HT-29 (cell line): ENCODE data around the gene DZIP1L. TPM values are rescaled to one million over a fixed set of nuclear protein-coding genes. Genes with fewer than 3 reads are reported as not detected.
A peak's percentile ranks its signal among the peaks of the same experiment; 100 is the strongest.
"Not testable (repeated sequence)": the region's sequence is repeated elsewhere in the genome, so short reads cannot be mapped to it uniquely, and the experiment has no call there.

ENCODE experiments used
- DNase-seq: peaks from one replicate; pipeline ENCODE4 v3.0.0-alpha.2; 2015; ENCODE audit warnings: low spot score
- total RNA-seq: library from RNA; depleted of rRNA; stranded (reverse); fragments of >200 nt; shearing (Covaris generic); gene quantifications from 2 replicates; pipeline ENCODE4 v1.2.3, GENCODE V29; 2014

Gene DZIP1L
- total RNA-seq, 1 experiment from 2014 or later, result not detected

DNA sequence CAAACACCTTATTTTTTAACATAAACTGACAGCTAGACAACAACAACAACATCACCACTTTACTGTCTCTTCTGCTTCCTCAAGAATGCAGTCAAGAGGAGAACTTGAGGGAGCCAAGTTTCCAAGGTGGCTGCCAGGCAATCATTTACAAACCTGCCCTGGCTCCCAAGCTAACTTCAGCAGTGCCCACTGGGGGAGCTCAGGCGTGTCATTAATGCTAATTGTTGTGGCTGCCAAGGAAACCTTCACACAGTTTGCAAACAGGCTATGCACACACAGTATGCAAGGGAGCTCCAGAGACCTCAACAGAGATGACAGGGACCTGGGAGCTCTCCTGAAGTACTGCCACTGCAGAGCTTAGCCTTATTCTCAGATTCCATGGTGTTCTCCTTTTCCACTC is 2.1 kb downstream of the DZIP1L start:
- peak; percentile 22 for DNase-seq

DNA sequence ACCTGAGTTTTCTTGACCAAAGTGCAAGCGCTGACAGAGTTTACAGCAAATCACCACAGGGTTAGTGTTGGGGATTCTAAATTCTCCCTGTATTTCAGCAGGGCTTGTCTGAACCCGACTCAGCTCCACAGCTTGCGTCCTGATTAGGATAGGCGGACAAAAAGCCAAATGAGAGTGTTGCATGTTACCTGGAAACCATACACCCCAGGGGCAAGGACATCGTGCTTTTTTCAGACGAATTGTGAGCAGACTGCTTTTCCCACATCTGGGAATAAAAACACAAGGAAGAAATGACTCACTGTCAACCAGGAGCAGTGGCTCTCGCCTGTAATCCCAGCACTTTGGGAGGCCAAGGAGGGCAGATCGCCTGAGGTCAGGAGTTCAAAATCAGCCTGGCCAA is 3.0 kb downstream of the DZIP1L start:
- DNase-seq, result no peak

DNA sequence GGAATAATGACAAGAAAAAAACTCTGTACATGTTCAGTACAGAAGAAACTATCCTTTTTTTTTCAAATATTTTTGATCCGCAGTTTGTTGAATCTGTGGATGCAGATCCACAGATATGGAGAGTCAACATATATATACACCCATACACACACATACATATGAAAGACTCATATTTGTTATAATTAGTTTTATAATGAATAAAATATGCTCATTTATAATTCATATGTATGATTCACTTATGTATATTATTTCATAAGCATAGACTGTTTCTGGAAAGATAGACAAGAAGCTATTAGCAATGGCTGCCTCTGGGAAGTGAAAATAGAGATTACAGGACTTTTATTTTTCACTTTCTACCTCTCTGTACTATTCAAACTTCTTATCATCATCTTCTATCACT is 9.8 kb downstream of the DZIP1L start:
- no peak for DNase-seq

DNA sequence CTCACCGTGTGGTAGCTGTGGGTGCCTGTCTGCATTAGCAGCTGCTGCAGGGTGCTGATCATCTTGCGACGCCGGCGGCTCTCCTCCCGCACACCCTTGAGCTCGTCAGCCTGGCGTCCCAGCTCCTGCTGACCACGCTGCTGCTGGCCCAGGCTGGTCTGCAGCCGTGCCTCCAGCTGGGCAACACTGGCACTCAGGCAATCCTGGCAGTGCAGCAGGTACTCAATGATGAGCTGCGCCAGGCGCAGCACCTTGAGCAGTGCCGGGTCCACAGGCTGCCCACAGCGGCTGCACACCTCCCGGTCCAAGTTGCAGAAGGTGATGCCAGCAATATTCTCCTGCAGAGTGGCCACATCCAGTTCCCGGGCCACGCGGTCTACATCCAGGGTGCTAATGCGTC is 11.9 kb downstream of the DZIP1L start:
- no peak for DNase-seq

DNA sequence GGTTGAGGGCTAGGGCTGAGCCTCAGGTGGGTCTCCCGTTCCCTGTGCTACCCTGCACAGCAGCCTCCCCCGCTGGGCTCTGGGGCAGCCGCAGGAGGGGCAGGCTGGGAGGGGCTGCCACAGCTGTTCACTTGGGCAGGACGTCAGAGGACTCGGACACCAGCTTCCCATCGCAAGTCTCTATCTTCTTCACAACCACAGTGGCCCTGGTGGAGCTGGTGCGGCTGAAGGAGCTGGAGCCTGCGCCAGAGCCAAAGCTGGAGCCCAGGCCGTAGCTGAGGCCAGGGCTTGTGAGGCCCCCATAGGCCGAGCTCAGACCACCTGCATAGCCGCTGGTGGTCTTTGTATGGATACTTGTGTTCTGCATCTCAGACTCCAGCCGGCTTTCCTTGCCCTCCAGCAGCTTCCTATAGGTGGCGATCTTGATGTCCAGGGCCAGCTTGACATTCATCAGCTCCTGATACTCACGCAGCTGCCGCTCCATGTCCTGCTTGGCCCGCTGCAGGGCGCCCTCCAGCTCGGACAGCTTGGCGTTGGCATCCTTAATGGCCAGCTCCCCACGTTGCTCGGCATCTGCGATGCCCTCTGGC is 14.0 kb downstream of the DZIP1L start:
- DNase-seq, result peak; percentile 29

DNA sequence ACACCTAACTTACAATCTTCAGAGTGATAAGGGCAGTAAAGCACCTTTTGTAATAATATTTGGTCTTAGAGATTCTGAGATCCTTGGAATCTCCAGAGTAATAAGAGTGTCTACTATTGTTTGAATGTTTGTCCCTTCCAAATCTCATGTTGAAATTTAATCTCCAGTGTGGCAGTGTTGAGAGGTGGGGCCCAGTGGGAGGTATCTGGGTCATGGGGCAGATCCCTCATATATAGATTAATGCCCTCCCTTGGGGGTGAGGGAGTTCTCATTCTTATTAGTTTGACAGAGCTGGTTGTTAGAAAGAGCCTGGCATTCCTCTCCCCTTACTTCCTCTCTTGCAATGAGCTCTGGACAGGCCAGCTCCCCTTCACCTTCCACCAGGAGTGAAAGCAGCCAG is 16.0 kb downstream of the DZIP1L start:
- DNase-seq, result no peak

DNA sequence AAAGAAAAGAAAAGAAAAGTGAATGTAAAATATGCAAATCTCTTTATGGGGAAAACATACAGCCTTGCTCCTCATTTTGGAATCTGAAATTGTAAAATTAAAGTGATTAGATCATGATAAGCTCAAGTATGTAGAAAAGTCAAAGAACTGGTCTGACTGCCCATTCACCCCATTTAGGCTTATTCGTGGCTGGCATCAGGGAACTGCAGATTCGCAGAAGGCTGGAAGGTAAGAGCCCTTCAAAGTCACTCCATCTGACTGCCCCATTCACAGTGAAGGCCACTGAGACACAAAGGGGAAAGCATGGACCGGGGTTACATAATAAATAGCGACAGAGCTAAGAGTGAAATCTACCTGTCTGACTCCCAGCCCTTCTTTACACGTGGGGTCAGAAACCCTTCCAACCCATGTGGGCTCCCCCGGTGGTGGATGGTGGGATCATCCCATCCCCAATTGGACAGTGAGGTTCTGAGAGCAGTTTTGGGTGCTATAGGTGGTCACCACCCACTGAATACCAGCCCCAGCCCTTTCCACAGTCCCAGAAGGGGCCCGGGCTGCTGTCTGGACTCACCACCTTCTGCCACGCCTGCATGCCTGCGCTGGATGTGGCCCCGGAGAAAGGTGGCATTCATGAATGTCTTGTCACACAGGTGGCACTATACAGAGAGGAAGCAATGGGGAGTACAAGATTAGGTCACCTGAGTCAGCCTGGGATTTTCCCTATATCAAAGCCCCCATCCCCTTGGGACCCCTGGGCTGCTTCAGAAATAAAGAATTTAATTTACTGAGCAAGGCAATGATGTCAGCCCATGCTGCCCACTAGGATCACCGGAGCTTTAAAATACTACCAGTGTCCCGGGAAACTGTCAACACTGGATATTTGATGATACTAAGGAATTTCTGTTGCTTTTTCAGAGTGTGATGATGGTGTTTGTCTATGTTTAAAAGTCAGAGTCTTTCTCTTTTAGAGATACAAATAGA is 17.9 kb downstream of the DZIP1L start:
- peak; percentile 28 for DNase-seq

DNA sequence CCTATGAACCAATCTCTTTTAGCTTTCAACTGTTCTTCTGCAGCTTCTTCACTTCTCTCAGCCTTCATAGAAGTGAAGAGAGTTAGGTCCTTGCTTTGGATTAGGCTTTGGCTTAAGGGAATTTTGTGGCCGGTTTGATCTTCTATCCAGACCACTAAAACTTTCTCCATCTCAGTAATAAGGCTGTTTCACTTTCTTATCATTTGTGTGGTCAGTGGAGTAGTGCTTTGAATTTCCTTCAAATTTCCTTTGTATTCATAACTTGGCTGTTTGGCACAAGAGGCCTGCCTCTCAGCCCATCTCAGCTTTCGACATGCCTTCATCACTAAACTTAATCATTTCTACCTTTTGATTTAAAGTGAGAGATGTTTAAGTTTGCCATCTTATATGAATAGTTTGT is 21.7 kb downstream of the DZIP1L start:
- DNase-seq, result no peak

DNA sequence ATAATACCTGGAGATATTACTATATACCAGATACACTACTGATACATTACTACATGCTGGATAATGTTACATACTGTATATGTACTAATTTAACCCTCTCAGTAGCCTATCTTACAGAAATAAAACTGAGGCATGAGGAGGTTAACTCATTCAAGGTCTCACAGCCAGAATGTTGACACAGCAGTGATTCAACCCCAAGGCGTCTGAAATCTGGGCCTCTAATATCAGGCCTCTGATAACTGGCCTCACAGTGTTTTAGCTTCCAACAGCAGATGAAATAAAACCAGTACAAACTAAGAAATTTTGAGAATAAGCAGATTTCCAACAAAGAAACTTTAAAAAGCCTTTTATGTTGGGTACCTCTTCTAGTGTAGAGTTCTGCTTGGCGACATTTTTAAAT is 23.4 kb downstream of the DZIP1L start:
- DNase-seq, result no peak

DNA sequence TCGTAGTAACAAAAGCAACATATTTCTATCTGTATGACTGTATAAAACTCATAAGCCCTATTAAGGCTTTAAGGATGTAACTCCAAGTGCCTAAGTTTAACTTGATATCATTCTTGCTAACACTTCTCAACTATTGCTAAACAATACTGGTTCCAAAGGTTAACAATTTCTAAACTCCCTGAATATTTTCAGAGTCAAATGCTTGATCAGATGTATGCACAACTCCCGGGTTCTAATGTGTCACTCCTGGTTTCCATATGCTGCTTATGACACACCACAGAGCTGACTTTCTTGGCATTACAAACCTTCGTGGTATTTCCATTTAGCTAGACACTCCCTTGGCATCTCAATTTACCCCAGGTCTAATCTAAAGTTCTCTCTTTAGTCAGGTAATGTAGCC is 26.3 kb downstream of the DZIP1L start:
- DNase-seq, result no peak

DNA sequence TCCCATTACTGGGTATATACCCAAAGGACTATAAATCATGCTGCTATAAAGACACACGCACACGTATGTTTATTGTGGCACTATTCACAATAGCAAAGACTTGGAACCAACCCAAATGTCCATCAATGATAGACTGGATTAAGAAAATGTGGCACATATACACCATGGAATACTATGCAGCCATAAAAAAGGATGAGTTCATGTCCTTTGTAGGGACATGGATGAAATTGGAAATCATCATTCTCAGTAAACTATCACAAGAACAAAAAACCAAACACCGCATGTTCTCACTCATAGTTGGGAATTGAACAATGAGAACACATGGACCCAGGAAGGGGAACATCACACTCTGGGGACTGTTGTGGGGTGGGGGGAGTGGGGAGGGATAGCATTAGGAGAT is 29.7 kb downstream of the DZIP1L start:
- DNase-seq, result not testable (repeated sequence)

DNA sequence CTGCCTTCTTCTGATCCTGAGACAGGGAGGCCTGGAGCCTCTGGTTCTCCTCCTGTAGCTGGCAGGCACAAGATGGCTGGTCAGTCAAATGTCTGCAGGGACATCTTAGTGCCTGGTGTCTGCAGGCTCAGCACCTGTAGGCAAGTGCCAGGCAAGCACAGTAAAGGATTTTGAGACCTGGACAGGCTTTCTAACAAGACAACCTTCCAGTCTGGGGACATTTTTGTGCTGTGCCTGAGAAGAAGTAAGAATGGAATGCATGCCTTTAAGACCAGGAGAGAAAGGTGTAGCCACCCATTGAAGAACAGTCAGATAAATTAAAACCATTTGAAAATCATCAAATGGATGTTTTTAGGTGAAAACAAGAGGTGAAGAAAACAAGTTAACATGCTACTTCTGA is 31.2 kb downstream of the DZIP1L start:
- no peak for DNase-seq

DNA sequence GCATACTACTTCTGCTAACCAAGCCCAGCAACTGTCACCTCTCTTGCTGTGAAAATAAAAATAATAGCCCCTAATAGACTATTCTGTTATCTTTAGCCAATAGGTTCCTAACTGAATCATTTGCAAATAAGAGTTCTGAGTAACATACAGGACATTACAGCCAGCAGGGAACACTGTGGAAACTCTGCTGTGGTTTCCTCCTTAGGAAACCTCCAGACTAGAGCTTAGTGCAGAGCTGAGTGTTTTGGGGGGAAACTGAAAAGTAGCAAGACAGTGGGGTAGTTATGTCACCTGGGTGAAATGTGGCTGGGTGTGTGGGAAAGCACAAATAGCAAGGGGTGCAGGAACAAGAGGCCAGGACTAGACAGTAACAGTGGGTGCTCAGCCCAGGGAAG is 32.4 kb downstream of the DZIP1L start:
- DNase-seq, result no peak

DNA sequence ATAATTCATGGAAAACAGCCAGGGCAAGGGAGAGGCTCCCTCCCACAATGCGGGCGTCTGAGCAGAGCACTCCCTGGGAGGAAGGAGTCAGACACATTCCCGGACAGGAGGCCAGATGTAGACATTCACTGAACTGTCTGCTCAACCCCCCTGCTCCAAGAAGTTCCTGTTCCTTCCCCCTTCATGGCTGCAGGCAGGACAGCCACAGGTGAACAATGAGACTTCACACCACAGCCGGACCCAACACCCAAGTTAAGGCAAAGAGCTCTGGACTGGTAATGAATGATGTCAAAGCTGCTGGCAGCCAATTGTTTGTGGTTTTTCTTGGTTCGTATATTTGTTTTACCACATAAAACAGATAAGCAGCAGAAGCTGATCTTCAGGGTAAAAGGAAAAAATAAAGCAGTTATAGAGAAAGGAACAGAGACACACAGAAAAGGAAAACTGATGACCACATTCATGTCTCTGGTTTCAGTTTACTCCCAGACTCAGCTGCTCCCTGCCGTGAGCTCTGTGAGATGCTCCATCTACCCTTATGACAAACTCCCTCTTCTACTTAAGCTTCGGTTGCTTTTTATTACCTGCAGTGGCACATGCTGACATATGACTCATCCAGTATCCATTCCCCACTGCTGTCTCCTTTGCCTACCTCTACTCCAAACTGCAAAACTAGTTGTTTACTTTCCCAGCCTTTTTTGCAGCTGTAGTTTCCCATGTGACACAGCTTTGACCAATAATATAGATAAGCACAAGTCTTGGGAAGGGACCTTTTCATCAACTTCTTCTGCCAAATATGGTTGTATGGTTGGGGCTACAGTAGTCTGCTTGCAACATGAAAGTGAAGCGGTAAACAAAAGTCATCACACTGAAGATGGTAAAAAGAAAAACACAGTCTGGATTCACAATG is 33.1 kb downstream of the DZIP1L start:
- peak; percentile 27 for DNase-seq

DNA sequence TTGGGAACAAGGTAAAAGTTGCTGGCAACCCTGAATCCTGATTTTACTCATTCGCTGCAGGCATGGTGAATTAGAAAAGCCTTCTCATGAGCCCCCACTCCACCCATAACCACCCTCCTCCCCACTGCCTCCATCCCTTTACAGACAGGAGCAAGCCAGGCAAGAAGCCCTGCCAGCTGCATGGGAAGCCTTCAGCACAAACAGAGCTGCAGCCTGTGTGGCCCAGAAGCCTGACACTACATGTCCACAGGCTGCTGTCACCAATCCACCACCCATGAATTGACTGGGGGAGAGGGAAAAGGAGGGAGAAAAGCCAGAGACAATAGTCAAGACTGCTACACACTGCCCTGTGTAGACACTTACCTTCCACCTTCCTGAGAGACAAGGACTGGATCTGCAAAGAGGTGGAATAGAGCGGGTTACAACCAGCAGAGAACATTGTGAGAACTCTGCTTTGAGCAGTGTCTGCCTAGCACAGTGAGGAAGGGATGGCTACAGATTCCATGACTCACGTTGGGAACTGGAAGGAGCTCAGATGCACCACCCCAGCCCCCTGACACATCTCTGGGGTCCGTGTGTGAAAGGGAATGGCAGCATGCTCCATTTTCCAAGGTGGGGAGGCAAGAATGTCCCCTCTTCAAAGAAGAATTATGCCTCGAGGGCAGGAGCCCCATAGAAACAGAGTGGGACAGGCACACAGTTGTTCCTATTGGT is 33.9 kb downstream of the DZIP1L start:
- DNase-seq, result no peak

DNA sequence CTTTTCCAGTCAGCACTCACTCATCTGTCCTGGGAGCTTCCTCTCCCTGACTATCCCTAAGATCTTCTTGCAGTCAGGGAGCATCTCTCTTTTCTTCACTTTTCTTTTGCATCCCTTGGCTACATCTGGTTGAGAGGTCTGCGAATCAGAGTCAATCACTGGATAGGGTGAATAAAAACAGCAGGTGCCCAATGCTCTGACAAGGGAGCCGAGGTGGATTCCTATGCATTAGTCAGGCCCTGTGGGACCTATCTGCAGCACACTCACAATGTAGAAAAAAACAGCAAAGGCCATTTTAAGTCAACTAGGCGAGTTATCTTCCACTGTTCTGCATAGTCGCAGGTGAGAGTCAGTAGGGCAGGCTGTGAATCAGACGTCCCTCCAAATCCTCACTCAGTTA is 35.5 kb downstream of the DZIP1L start:
- DNase-seq, result no peak

DNA sequence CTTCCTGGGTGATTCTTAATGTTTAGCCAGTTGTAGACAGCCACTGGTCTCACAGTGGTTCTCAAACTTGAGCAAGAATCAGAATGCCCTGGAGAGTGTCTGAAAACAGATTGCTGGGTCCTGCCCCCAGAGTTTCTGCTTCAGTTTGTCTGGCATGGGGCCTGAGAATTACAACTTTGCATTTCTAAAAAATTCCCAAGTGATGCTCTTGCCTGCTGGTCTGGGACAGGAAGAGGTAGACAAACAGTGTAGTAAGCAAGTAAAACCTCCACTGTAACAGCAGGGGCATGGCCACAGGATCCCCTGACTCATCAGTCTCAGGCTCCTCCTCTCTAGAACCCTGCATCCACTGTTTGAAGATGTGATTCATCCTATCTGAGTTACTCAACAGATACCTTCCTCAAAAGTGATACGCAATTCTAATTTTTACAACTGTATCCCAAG is 36.5 kb downstream of the DZIP1L start:
- DNase-seq, result no peak

DNA sequence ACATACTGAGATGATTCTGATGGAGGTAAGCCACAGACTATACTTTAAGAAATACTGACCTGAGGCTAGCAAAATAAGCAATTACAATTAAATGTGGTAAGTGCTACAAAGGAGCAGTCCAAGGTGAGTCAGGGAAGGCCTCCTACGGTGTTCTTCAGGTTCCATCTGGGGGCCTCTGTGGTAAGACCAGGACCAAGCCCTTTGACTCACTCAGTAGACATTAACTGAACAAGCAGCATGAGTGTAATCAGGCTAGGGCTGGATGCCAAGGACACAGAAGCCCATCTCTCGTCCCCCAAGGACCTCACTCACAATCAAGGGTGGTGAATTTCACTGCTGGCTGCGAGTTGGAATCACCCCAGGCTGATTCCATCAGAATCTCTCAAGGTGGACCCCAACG is 37.3 kb downstream of the DZIP1L start:
- no peak for DNase-seq

DNA sequence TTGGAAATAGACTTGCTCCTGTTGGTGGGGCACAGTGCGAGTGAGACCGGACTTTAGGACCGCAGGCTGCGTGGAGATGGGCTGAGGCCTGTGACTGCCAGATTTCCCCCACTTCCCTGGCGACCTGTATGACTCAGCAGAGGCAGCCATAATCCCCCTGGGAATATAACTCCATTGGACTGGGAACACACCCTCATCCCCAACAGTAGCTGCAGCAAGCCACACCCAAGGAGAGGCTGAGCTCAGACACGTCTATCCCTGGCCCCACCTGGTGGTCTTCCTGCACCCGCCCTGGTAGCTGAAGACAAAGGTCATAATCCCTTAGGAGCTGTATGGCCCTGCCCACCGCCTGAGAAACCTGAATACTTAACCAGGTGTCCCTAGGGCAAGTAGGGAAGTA is 42.6 kb downstream of the DZIP1L start:
- DNase-seq, result no peak

DNA sequence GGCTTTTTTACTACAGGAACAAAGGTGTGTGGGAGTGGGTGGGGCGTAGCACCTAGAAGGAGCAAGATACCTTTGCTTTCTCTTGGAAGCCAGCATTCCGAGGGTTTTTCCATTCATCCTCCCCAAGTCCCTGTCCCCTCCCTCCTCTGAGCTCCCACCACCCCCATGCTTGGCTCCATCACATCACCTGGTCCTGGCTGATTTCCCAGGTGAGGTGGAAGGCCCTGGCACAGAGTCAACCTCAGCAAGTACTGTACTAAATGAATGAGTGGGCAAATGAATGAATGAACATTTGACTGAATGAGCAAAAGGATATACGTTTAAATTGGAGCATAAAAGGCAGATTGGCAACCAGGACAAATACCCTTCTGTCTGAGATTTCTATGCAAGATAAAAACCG is 45.4 kb downstream of the DZIP1L start:
- DNase-seq, result no peak

DNA sequence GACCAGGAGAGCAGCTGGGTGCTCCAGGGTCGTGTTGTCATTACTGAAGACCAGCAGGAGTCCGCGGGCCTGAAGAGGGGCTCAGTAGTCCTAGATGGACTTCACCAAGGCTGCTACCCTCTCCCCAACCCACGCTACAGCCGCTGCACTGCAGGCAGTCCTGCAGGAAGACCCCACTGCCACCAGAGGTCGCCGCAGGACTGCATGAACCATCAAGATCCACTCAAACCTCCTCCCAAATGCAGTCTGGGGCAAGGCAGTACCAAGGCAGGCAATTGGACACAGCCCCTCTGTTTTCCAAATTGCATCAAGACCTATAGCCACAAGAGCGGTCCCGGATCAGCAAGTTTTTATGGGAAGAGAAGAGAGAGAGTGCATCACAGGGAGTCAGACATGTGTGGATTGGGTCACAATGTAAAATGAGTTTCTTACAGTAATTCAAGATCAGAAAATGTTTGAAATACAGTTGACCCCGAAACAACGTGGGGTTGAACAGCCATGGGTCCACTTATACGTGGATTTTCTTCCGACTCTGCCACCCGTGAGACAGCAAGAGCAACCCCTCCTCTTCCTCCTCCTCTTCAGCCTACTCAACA is 46.7 kb downstream of the DZIP1L start:
- peak; percentile 80 for DNase-seq
